Hypothalamus (tissue), 51 donors: ENCODE data around the gene PHKA2.

Experiments used
- DNase-seq, 51 donors: peaks; one replicate each; lab custom pipeline; 2025; lab: John Stamatoyannopoulos, UW

PHKA2 gene

GRCh38 chrX:18893536-18893935 lies 90.4 kb downstream of the PHKA2 start:
- DNase-seq, result no peak

DNA sequence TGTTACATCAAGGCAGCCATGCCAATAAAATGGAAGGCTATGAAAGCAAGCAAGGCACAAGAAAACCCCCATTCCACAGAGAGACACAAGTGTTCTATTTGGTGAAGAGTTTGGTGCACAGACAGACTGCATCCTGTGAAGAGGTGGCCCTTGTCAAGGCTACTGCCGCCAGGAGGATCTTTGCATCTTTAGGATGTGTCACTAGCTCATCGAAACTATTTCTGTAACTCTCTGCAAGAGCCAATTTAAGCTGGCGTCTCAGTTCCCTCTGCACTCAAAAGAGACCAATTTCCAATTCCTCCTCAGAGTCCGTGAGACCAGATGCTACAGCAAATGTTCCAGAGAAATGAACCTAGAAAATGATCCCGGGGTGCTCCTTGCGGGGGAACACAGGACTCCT lies 91.0 kb downstream of the PHKA2 start:
- no peak for DNase-seq

GRCh38 chrX:18891548-18891945 lies 92.4 kb downstream of the PHKA2 start:
- no peak for DNase-seq

DNA sequence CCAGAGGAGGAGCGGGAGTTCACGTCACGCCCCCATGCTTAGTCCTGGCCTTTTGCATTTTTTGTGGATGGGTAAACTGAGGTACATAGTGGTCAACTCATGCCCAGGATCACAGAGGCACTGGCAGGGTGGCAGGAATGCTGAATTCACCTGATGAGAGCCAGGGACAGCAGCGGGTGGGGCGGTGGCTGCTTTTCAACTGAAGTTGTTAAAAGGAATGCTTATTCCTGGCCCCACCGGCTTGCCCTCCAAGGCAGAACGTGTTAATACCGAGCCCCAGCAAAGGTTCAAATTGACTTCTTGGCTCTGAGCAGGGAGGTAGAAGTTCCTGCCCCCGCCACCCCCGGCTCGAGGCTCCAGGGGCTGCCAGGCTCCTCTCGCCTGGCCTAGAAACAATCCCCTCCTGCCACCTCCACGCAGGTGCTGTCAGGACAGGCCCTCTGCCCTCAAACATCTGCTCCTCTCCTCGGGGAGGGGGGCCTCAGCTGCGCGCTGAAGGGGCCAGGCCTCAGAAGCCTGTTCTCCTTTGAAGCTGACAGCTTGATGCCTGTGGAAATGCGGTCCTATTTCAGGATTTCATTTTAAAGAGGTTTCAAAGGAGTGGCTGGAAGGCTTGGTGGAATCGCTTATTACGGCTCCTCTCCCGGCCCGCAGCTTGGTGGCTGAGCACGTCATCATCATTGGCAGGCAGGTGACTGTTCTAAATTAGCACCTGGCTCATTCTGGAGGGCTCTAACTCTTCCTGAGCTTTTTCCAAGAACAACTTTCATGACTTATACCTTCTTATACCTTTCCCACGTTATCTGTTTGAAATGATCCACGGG lies 93.0 kb downstream of the PHKA2 start:
- peak in 1 of 51 donors; percentile 6 for DNase-seq

DNA sequence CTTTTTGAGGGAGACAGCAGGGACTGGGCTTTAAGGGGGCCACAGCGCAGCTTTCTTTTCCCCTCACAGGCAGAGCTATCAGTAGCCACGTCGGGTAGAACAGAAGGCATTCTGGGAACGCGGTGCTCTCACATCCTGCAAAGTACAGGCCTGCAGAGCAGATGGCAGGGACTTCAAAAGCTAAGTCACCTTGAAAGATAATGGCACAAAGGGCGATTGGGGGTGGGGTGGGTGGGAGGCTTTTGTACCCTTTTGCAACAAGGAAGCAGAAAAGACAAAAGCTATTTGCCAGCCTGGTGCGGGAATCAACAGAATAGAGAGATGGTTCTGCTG lies 93.9 kb downstream of the PHKA2 start:
- no peak for DNase-seq

DNA sequence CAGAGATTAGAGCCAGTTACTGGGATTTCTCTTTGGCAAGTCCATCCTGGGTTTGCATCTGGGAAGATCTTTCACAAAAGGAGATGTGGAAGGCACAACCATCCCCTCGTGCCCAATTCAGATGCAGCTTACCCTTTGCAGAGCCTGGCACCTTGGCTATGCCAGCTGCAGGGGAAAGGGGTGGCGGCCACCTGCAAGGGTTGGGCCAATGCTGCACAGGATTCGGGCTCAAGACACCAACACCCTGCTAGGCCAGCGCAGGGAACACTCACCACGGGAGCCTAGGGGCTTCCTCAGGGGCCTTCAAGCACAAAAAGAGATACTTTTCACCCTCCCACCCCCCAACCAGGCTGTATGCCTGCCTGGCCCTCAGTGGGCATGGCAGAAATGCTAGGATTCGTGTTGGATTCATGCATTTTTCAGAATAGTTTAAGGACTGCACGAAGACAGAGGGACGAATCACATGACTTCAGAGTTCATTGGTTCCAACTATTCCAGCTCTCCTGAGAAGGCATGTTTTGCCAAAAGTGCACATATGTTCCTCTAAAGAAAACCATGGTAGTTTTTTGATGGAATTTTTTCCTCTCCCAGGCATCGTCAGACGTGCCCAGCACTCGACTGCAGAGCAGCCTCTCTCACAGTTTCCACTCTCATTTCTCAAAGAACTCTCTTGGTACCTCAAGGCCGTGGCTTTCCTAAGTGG lies 94.4 kb downstream of the PHKA2 start:
- no peak for DNase-seq

DNA sequence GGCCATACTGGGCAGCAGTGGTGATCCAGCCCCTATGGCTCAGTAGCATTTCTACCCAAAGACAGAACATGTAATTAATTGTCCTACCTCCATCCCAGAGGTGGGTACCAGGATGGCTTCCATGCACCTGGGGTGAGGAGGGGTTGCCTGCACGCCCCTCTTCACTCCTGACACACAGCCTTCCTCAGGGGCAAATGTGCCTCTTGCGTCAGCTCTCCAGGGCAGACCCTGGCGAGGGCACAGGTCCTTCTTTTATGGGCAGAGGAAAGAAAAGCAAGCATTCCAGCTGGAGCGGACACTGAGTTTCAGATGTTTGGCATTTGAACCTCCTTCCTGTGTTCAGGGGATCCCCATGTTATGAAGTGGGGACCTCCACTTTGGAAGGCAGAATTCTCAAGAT lies 95.6 kb downstream of the PHKA2 start:
- no peak for DNase-seq

GRCh38 chrX:18887825-18888212 lies 96.1 kb downstream of the PHKA2 start:
- no peak for DNase-seq

DNA sequence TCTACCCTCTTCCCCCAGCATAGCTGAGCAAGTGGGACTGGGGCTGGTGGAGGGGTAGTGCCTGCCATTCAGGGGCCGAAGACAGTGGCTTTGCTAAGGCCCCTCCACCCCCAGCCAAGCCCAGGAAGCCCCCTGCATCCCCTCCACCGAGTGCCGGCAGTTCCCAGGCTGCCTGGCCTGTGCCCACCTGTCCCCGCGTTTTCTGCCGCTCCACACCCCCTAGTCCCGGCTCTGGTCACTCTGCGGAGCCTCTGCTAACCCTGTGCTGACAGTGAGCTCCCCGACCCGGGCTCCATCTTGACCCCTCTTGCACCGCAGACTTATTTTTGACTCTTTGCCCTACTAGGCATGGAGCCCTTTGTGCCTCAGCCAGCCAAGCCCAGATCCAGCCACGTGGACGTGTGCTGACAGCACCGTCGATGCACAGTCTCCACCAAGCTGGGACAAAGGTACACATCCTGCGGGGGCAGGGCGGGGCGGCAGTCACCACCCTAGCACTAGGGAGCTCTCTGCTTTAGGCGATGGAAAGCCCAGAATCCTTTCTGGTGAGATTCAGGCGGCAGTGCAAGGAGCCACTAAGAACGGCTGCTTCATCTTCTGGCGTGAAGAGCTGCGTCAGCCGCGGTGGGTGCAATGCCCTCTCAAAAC lies 96.6 kb downstream of the PHKA2 start:
- DNase-seq, result peak in 2 of 51 donors; percentile 6 to 7

GRCh38 chrX:18886344-18887161 lies 97.4 kb downstream of the PHKA2 start:
- DNase-seq, result peak in 45 of 51 donors; percentile 0 to 56 (median 23)

DNA sequence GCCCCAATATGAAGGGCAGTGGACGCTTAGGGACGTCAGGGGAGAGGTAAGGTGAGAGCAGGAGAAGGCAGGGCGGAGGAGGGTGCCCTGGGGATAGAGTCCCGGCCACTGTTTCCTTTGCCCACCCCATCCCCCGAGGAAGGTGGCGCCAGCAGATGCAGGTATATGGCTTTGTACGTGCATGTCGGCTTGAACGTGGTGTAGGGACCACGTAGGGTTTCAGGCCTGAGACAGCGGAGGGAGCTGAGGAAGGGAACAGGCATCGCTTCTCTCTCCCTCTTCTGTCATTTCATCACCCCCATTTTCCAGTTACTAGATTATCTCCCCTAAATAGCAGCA lies 97.9 kb downstream of the PHKA2 start:
- no peak for DNase-seq

DNA sequence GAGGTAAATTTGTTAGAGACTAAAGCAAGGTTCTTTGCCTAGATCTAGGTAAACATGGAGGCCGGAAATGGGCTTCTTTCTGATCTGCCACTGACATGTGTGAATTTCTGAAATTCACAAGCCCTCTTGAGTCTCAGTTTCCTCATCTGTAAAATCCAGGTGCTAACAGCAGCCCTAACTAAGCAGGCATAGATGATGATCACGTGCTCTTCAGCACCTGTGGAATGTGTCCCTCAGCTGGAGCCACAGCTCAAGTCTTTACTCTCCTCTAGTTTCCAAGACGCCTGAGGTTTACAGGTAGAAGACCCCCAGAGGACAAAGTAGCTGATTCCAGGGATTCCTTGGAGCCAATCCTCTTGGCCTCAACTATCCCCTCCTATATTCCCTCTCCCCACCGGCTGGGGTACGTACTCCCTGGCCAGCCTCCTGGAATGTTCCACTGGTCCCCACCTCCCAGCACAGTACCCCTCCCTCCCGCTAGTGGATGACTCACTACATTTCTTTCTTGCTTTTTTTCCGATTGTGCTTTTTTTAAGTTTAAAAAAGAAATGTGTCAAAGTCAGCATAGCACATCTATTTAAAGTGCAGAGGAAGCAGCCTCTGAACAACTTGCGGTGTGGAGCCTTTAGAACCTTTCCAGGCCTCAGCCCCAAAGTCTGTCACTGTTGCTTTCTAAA lies 98.4 kb downstream of the PHKA2 start:
- no peak for DNase-seq

DNA sequence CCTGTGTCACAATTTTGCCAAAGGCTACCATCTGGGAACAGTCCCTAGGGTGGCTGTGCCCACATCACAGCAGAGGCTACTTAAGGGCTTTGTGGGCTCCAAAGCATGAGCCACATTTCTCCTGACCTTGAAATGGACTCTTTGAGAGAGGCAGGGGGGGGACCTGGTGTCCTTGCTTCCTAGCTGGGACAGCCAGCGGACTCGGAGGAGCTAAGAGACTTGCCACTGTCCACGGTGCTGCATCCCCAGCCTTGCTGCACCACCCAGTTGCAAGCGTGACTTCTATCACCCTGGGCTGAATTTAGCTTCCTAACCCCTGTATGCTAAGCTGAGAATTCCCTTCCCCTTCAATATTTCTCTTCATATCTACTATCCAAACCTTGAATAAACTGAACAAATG lies 99.0 kb downstream of the PHKA2 start:
- no peak for DNase-seq

- DNase-seq, result no peak
Observed at GRCh38 chrX:18883961-18884765, 99.8 kb downstream of the PHKA2 start.

GRCh38 chrX:18883234-18883960 lies 100.5 kb downstream of the PHKA2 start:
- no peak for DNase-seq

DNA sequence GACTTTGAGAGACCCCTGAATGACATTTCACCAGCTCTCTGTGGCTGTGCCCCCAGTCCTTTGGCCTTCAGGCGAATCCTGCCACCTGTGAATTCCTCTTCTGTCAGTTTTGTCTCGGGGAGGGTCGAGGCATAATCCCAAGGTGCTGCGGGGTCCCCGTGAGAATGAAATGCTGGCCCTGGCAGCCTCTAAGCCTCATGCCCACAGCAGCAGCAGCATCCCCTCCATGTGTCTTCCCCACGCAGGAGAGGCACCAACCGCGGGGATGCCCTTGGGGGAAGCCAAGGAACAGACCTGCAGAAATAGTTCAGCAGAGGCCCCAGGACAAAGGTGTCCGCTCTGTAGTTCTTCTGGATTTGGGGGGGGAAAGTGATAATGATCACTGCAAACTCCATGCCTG lies 104.8 kb downstream of the PHKA2 start:
- DNase-seq, result no peak

DNA sequence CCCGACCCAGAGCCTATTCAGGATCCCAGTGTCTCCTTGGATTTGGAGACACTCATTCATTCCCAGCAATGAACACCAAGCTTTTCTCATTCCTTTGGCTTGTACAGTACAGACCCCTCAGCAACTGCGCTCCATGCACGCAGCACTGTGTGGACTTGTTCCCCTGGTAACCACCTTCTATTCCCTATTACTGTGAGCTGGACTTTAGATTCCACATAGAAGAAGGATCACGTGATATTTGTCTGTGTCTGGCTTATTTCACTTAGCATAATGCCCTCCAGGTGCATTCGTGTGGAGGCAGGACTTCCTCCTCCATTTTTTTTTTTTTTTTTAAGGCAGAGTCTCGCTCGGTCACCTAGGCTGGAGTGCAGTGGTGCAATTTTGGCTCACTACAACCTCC lies 106.4 kb downstream of the PHKA2 start:
- DNase-seq, result no peak

GRCh38 chrX:18875256-18875878 lies 108.5 kb downstream of the PHKA2 start:
- no peak for DNase-seq
